A673 (cell line): ENCODE measurements around the gene EPB41. TPM values are rescaled to one million over a fixed set of nuclear protein-coding genes. Genes with fewer than 3 reads are reported as not detected.

Experiments used
- BruUV-seq: library from RNA; stranded (reverse); fragments of 400-500 nt; replicated peaks from 2 replicates; lab custom pipeline; 2021; lab: Mats Ljungman, UMichigan
- CTCF ChIA-PET: fragments of 300-600 bp; sonication (Branson Sonifier 250); formaldehyde crosslinking; loops from one replicate; lab custom pipeline; 2022; ENCODE audit warnings: antibody characterized with exemption; lab: Charles Lee
- POLR2A ChIA-PET: fragments of 300-600 bp; sonication (Branson Sonifier 250); formaldehyde crosslinking; loops from one replicate; lab custom pipeline; 2022; ENCODE audit warnings: antibody characterized with exemption; ENCODE audit not compliant: low non-redundant PET; lab: Charles Lee
- DNase-seq: peaks from one replicate; pipeline ENCODE4 v3.0.0-alpha.2; 2015; ENCODE audit warnings: low spot score
- H3K27ac ChIP-seq: fragments of 200-600 bp; sonication (generic); 2 replicates; pipeline ENCODE4 v1.5.1; 2016; ENCODE audit warnings: mixed run types, low read depth, mild to moderate bottlenecking, mixed read lengths, antibody characterized with exemption, low read length; ENCODE audit not compliant: poor library complexity, severe bottlenecking
- H3K27me3 ChIP-seq: fragments of 200-600 bp; sonication (generic); replicated peaks from 2 replicates; pipeline ENCODE4 v1.6.1; 2017; ENCODE audit warnings: mixed run types, low read depth, mild to moderate bottlenecking, mixed read lengths, antibody characterized with exemption, low read length; ENCODE audit not compliant: insufficient read depth, poor library complexity
- H3K36me3 ChIP-seq: fragments of 200-600 bp; sonication (generic); 2 replicates; pipeline ENCODE4 v1.6.1; 2016; ENCODE audit warnings: mixed run types, mild to moderate bottlenecking, mixed read lengths, antibody characterized with exemption, low read length; ENCODE audit not compliant: insufficient read depth, poor library complexity, severe bottlenecking
- H3K4me1 ChIP-seq: fragments of 200-600 bp; sonication (generic); 2 replicates; pipeline ENCODE4 v1.6.1; 2017; ENCODE audit warnings: mixed run types, mild to moderate bottlenecking, mixed read lengths, antibody characterized with exemption, low read length; ENCODE audit not compliant: insufficient read depth, poor library complexity, severe bottlenecking
- H3K4me3 ChIP-seq: fragments of 200-600 bp; sonication (generic); 2 replicates; pipeline ENCODE4 v1.5.1; 2016; ENCODE audit warnings: low read depth, mixed run types, mild to moderate bottlenecking, mixed read lengths, low read length; ENCODE audit not compliant: poor library complexity, severe bottlenecking
- H3K9me3 ChIP-seq: fragments of 200-600 bp; sonication (generic); 2 replicates; pipeline ENCODE4 v1.6.1; 2016; ENCODE audit warnings: mixed run types, low read depth, mild to moderate bottlenecking, mixed read lengths, antibody characterized with exemption, low read length; ENCODE audit not compliant: poor library complexity, severe bottlenecking
- CTCF ChIP-seq: fragments of 300-800, 200-600 bp; sonication (generic); conservative IDR thresholded peaks from 2 replicates; pipeline ENCODE4 v1.5.1; 2017; ENCODE audit warnings: low read depth, mild to moderate bottlenecking, antibody characterized with exemption, low read length, moderate library complexity, mixed read lengths
- EZH2 ChIP-seq: fragments of 200-600 bp; sonication (generic); IDR thresholded peaks from 2 replicates; pipeline ENCODE4 v1.6.1; 2017; ENCODE audit warnings: borderline replicate concordance, low read depth, mild to moderate bottlenecking, mixed read lengths, antibody characterized with exemption, low read length; ENCODE audit not compliant: poor library complexity, severe bottlenecking
- intact Hi-C: fragments of 100-400 bp; cut with micrococcal nuclease; formaldehyde crosslinking; loops from one replicate; pipeline ENCODE4 v1.10.0; 2022; ENCODE audit not compliant: unreplicated experiment
- total RNA-seq: library from RNA; stranded (reverse); gene quantifications from 2 replicates; pipeline ENCODE4 v1.2.3, GENCODE V29; 2021

Gene EPB41
- total RNA-seq, 1 experiment from 2014 or later = 337 TPM

- no peaks in the 10 kb centered on the region for H3K27me3 ChIP-seq
- no peak overlapping the region for H3K4me3 ChIP-seq
- H3K27ac ChIP-seq = peak overlapping the region; percentile 69
- no TSS peak for BruUV-seq
- DNase-seq = peak; percentile 17
- intact Hi-C loops = loop anchor here (2.0 kb wide), 1 partner anchor 150 kb away; no protein-coding TSS in a partner anchor
- CTCF ChIA-PET = interaction anchor here (1.2 to 3.4 kb wide), 4 partner anchors 8 to 156 kb away, joined by 3 to 50 read pairs (median 8); no protein-coding TSS in a partner anchor
- TF ChIP-seq CTCF = no peak
- TF ChIP-seq EZH2 = no peak
- no peaks in the 10 kb centered on the region for H3K9me3 ChIP-seq
- peaks cover 58% of the 10 kb centered on the region for H3K4me1 ChIP-seq
- H3K36me3 ChIP-seq = peaks cover 75% of the 10 kb centered on the region
- POLR2A ChIA-PET = no interaction called here
Observed at GRCh38 chr1:29032841-29033240, 118.5 kb downstream of the EPB41 start.

- no peaks in the 10 kb centered on the region for H3K9me3 ChIP-seq
- peaks cover 85% of the 10 kb centered on the region for H3K36me3 ChIP-seq
- peaks cover 50% of the 10 kb centered on the region for H3K4me1 ChIP-seq
- intact Hi-C loops = loop anchor here (2.0 kb wide), 1 partner anchor 151 kb away; no protein-coding TSS in a partner anchor
- no peak overlapping the region for H3K4me3 ChIP-seq
- ChIA-PET CTCF (interaction anchor here (0.6 to 3.4 kb wide), 5 partner anchors 9 to 152 kb away, joined by 3 to 50 read pairs (median 4); no protein-coding TSS in a partner anchor), POLR2A (no interaction called here)
- peak; percentile 70 for DNase-seq
- peak; percentile 69 for TF ChIP-seq CTCF
- TF ChIP-seq EZH2 = no peak
- no peak overlapping the region for H3K27ac ChIP-seq
- BruUV-seq = no TSS peak
- H3K27me3 ChIP-seq = no peaks in the 10 kb centered on the region
Observed at GRCh38 chr1:29033829-29034466, 119.6 kb downstream of the EPB41 start.

GRCh38 chr1:29043274-29043965, 129.1 kb downstream of the EPB41 start:
- Histone ChIP-seq H3K4me3 (no peak overlapping the region), H3K4me1 (peaks cover 4% of the 10 kb centered on the region), H3K36me3 (peaks cover 83% of the 10 kb centered on the region), H3K9me3 (no peaks in the 10 kb centered on the region), H3K27me3 (no peaks in the 10 kb centered on the region), H3K27ac (peak overlapping the region; percentile 40)
- POLR2A ChIA-PET = interaction anchor here (0.7 kb wide), 1 partner anchor 48 kb away, joined by 6 read pairs; no protein-coding TSS in a partner anchor
- no peak for DNase-seq
- no peak for TF ChIP-seq EZH2
- TF ChIP-seq CTCF = no peak
- CTCF ChIA-PET = no interaction called here
- intact Hi-C loops = no loop called here
- TSS peak; percentile 15 for BruUV-seq
